NCI-H187 (cell line): ENCODE data around the gene RCCD1.
"Not testable (repeated sequence)": the region's sequence is repeated elsewhere in the genome, so short reads cannot be mapped to it uniquely, and the experiment has no call there.

Experiments used
- DNase-seq, 2 experiments: peaks; one replicate each; lab custom pipeline; 2025; lab: John Stamatoyannopoulos, UW

The RCCD1 gene, protein sequence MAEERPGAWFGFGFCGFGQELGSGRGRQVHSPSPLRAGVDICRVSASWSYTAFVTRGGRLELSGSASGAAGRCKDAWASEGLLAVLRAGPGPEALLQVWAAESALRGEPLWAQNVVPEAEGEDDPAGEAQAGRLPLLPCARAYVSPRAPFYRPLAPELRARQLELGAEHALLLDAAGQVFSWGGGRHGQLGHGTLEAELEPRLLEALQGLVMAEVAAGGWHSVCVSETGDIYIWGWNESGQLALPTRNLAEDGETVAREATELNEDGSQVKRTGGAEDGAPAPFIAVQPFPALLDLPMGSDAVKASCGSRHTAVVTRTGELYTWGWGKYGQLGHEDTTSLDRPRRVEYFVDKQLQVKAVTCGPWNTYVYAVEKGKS

DNA sequence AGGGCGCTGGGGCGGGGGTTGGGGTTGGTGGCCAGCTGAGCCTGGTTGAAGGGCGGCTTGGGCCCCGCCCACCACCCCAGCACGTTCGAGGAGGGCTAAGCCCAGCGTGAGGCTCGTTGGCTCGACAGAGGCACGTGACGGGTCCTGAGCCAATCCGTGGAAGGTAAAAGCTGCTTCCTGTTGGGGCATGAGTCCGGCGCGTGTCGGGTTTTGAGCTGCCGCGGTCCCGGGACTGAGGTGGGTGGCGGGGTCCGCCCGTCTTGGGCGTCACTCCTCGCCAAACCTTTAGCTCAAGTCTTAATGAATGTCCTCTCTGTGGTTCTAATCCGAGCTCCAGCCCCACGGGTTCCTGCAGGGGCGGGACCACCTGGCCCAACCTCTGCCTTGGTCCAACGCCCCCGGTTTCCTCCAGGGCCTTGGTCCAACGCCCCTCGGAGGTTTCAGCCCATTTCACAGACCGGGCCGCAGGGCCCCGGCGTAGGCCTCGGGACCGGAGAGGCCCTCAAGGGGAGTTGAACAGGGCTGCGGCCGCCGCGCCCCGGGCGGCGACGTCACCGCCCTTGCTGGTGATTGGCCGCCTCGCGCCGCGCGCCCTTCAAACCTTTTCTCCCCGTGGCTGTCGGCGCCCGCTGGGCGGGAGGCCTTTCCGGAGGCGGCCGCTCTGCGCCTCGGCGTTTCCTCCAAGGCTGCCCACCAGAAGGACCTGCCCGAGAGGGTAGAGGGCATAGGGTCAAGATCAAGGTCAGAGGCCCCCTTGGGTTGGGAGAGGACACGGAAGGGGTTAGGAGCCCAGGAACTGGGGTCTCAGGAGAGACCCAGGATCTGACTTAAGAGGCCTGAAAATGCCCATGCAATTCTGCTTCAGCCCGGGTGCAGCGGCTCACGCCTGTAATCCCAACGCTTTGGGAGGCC is at the start of gene RCCD1:
RCCD1 (plus strand) TSS at position 173 of the 912 bp plus-strand sequence. CDS start 1,851 bp downstream, outside the sequence.
- peak; percentile 70 to 81 for DNase-seq

DNA sequence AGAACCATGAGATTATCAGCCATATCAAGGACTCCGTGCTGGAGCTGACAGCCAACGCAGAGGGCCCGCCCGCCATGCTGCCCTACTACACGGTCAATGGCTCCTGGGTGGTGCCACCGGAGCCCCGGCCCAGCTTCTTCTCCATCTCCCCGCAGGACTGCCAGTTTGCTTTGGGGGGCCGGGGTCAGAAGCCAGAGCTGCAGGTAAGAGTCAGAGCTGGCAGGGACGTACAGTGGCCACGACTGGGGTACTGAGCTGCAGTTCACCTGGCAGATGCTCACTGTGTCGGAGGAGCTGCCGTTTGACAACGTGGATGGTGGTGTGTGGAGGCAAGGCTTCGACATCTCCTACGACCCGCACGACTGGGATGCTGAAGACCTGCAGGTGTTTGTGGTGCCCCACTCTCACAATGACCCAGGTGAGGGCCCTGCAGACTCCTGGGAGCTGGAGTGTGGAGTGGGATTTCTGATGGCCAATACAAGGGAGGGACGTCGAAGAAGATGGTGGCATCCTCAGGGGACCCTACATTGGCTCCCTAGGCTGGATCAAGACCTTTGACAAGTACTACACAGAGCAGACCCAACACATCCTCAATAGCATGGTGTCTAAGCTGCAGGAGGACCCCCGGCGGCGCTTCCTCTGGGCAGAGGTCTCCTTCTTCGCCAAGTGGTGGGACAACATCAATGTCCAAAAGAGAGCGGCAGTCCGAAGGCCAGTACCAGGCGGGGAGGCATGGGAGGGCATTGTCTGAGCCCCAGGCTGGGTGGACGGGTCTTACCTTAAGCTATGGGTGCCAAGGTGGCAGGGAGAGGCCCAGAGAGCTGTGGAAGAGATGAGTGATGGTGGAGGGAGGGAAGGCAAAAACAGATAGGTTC is 49.1 kb upstream of the RCCD1 start:
- DNase-seq: no peak

DNA sequence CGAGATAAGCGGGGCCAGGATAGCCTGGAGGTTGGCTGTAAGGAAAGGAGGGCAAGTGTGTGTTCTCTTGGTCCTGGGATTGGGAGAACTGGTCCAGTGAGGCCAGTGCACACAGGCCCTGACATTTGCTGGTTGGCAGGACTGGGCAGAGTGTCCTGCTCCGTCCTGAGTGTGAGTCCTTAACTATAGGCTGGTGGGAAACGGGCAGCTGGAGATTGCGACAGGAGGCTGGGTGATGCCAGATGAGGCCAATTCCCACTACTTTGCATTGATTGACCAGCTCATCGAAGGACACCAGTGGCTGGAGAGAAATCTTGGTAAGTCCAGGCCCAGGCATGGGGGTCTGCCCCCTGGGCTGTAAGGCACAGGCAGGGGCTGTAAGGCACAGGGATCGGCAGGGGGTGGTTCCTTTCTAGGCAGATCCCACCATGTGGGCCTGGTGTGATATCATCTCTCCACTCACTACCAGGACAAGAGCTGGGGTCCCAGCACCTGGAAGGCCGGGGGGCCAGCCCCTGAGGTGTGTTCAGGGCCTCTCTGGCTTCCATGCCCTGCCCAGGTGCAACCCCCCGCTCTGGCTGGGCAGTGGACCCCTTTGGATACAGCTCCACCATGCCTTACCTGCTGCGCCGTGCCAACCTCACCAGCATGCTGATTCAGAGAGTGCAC is 48.4 kb upstream of the RCCD1 start:
- DNase-seq: no peak

DNA sequence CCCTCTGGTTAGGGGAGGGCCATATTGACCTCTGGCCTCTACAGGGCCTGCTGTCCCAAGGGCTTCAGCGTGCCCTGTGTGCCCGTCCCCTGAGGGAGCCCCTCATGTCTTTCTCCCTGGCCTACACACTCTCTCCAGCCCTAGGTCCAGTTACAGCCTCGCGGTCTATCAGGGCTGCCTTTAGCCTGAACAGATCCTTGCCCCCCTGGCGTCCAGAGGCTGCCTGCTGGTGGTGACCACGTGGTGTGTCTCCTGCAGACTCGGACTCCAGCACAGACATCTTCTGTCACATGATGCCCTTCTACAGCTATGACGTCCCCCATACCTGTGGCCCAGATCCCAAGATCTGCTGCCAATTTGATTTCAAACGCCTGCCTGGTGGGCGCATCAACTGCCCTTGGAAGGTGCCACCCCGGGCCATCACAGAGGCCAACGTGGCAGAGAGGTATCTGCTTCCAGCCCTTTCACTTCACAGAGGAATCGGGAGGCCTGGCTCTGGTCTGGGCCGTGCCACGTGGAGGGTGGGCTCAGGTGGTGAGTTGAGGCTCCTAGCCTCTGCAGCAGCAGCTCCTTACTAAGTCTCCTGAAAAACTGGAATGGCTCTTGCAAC is 47.5 kb upstream of the RCCD1 start:
- DNase-seq: no peak

DNA sequence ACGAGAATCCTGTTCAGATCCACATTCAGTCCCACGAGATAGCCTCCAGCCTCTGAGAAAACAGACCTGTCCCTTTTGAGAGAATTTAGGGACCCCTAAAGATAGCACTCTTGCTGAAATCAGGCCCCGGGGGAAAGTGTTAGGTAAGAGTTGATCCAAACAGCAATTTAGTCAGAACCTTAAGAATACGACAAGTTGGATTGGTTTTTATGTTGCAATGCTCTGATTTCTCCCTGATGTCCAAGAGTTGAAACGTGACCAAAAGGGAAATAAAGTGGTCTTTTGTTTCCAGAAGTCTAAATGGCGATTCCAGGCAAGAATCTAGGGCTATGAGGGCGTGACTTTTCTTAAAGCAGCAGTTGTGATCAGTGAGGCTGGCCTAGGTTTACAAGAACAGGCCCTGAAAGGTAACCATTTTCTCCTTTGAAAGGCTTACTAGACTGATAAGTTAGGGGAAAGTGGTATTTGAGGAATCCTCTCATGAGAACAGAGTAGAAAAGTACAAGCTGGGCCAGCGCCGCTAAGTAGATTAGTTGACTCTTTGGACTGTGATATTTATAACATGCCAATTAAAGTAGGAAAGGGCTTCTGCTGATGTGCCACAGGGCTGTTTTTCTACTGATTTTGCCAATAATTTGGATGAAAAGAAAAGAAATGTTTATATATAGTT is 46.7 kb upstream of the RCCD1 start:
- no peak for DNase-seq

DNA sequence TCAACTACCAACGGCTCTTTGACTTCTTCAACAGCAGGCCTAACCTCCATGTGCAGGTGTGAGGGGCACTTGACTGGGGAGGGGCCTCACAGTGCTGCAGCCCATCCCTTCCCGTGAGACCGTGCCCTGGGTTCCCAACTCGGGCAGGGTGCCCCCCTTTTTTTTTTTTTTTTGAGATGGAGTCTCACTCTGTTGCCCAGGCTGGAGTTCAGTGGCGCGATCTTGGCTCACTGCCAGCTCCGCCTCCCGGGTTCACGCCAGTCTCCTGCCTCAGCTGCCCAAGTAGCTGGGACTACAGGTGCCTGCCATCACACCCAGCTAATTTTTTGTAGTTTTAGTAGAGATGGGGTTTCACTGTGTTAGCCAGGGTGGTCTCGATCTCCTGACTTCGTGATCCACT is 45.2 kb upstream of the RCCD1 start:
- not testable (repeated sequence) for DNase-seq

DNA sequence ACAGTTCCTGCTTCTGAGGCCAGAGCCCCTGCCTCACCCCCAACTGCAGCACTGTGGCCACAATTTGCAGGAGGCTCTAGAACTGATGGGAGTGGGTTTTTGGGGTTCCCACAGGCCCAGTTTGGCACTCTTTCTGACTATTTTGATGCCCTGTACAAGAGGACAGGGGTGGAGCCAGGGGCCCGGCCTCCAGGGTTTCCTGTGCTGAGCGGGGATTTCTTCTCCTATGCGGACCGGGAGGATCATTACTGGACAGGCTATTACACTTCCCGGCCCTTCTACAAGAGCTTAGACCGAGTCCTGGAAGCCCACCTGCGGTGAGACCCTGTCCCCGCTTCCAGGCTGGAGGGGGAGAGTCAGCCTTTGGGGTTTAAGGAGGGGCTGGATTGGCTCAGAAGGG is 44.7 kb upstream of the RCCD1 start:
- DNase-seq: no peak

DNA sequence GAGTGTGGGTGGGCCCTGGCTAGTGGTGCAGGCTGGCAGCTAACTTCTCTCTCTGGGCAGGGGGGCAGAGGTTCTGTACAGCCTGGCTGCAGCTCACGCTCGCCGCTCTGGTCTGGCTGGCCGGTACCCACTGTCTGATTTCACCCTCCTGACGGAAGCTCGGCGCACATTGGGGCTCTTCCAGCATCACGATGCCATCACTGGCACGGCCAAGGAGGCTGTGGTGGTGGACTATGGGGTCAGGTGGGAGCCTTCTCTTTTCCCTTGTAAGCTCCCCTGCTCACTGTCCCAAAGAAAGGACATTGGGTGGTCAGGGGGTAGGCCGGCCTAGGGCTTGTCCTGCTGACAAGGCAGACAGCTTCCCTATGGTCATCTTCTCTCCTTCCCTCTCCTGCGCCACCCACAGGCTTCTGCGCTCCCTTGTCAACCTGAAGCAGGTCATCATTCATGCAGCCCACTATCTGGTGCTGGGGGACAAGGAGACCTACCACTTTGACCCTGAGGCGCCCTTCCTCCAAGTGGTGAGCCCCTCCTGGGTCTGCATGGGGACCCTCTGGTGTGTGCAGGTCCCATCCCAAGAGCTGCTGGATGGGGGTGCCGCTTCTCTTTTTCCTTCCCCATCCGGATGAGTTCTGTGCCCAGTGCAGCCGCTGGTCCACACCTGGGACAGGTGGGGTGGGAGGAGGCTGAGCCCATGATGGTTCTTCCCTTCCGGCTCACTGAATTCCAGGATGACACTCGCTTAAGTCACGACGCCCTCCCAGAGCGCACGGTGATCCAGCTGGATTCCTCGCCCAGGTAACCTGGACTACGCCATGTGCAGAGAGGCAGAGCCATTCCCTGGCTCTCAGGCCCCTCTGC is 44.0 kb upstream of the RCCD1 start:
- DNase-seq: no peak

DNA sequence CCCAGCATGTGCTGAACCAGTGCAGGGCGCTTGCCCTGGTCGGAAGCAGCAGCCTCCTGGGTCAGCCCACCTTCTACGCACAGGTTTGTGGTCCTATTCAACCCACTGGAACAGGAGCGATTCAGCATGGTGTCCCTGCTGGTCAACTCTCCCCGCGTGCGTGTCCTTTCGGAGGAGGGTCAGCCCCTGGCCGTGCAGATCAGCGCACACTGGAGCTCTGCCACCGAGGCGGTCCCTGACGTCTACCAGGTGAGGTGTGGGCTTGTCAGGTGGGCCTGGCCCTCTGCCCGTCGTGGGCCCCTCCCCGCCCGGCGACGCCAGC is 43.4 kb upstream of the RCCD1 start:
- no peak for DNase-seq

DNA sequence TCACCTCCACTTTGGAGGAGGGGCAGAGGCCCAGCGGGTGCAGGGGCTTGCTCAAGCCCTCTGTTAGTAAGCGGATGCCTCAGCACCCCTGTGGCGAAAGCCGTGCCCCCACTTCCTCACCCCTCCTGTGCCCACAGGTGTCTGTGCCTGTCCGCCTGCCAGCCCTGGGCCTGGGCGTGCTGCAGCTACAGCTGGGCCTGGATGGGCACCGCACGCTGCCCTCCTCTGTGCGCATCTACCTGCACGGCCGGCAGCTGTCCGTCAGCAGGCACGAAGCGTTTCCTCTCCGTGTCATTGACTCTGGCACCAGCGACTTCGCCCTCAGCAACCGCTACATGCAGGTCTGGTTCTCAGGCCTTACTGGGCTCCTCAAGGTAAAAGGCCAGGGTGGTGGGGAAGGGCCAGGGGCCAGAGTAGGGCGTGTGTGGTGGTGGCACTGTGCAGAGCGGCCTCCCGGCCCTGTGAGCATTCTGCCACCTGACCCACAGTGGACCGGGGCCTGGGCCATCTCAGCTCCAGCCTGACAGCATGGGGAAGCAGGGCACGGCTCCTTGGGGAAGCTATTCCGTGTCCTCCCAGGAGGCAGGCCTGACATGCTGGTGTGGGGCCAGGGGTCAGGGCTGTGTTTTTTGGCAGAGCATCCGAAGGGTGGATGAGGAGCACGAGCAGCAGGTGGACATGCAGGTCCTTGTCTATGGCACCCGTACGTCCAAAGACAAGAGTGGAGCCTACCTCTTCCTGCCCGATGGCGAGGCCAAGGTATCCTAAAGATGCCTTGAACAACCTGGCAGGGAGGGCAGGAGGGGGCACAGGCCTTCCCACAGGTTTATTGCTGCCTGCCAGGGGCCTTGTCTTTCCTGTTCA is 42.5 kb upstream of the RCCD1 start:
- DNase-seq: no peak

DNA sequence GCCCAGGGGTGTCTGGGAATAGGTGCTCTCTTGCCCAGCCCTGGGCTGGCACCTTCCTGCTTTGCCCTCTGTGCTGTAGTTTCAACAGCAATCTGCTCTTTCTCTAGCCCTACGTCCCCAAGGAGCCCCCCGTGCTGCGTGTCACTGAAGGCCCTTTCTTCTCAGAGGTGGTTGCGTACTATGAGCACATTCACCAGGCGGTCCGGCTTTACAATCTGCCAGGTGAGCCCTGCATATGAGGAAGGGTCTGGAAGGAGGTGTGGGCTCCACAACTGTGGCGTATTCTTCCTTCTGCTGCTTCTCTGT is 42.0 kb upstream of the RCCD1 start:
- no peak for DNase-seq

DNA sequence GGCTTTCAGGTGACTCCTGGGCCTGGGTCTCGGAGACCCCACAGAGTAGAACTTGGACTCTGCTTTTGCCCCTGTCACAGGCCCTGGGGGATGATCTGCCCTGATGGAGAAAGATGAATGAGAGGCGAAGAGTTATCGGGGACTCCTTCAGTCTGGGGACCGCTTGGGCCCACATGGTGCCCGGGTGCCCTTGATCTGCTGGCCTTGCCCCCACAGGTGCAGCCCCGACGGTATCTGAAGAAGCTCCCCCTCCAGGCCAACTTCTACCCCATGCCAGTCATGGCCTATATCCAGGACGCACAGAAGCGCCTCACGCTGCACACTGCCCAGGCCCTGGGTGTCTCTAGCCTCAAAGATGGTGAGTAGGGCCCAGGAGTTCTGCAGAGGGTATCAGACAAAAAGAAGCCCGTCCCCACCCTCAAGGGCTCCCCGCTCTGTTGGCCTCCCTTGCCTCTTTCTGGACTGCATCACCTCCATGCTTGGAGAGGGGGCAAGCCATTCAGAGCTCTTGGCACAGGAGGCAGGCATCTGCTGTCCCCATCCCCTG is 41.2 kb upstream of the RCCD1 start:
- no peak for DNase-seq

DNA sequence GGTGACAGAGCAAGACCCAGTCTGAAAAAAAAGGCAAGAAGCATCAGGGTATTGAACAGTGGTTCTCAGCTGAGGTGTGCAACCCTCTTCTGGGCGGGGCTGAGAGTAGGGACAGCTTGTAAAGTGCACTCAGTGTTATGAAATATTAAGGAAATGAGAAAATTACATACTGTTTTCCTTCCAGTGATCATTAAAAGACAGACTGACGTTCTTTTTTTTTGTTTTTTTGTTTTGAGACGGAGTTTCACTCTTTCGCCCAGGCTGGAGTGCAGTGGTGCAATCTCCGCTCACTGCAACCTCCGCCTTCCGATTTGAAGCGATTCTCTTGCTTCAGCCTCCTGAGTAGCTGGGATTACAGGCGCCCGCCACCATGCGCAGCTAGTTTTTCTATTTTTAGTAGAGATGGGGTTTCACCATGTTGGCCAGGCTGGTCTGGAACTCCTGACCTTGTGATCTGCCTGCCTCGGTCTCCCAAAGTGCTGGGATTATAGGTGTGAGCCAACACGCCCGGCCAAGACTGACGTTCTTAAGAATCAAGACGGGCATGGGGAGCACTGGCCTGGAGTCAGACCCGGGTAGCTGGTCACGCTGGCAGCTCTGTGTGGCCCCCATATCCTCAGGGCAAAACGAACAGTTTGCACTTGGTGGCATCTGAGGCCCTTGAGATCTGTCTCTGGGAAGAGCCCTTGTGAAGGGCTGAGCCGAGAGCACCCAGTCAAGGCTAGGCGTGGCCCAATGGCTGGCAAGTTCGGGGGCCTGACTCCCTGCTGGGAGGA is 40.2 kb upstream of the RCCD1 start:
- no peak for DNase-seq

DNA sequence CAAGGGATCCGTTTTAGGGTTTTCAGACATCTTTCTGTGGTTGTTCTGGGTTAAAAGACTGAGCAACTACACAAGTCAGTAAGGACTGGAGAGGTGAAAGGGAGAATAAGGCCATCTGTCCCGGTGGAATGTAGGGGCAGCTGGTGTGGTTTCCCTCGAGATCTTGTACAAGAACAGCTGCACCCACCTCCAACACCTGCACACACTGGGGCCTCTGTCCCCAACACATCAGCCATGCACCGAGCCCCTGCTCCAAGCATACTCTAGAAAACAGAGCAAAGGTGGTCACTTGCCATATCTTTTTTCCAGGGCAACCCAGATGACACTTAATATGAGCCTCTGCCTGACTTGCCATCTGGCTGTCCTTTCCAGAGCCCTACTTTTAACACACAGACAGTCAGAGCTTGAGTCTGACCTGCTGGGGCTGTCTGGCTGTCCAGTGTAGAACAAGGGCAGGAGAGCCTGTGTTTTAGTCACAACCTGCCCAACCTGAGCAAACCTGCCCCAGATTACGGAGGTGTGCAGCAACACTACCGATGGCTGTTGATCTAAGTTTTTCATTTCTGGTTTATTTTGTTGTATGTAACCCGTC is 39.4 kb upstream of the RCCD1 start:
- no peak for DNase-seq

DNA sequence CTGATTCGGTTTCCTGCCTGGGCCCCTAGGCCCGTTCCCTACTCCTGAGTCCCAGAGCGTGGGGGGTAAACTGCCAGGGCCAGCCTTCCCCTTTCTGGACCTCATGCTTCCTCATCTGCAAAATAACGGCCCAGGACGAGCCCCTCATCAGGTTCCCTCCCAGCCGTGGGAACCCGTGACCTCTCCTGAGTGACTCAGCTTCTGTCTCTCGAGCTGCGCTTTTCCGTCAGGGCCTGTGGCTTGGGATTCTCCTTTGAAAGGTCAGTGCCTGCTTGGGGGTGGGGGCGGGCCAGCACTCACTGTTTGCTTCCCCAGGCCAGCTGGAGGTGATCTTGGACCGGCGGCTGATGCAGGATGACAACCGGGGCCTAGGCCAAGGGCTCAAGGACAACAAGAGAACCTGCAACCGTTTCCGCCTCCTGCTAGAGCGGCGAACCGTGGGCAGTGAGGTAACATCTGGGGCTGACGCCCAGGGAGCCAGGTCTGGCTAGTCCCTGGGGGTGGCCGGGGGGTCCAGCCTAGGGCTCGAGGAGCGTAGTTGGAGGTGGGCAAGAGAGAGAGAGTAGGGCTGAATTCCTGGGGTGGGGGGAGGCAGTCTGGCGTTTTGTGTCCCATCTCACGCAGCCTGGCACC is 38.8 kb upstream of the RCCD1 start:
- no peak for DNase-seq

DNA sequence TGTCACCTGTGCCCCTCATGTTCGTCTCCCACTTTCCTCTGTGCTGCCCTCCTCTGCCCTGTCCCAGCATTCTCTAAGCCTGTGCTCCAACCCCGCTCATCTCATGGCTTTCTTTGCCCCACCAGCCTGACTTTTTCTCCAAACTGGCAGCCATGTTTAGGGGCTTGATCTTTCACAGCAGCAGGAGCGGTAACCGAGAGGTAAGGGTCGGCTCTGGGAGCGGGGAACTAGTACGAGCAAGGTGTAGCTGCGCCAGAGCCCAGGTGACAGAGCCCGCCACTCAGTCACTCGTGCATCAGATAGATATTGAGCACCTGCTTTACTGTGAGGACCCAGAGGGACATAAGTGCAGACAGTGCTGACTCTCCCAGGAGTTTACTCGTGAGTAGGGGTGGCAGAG is 38.2 kb upstream of the RCCD1 start:
- DNase-seq: no peak

DNA sequence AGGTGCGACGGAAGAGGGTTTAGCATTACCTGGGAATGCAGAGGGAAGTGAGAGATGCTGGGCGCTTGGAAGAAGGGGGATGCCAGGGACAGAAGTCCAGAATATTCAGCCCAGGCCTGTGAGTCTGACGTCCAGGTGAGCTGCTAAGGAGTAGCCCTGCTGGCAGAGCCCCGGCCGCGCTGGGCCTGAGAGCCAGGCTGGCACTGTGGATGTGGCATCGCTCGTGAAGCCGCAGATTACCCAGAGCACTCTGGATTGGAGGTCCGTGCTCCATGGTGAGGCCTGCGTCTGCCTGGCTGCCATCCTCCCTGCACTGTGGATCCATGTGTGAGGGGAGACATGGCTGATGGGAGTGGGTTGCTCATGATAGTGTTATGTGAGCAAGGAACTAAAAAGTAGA is 37.1 kb upstream of the RCCD1 start:
- DNase-seq: no peak
